HCT116 (cell line): ENCODE results near the gene SH3GL1. TPM values are rescaled to one million over a fixed set of nuclear protein-coding genes. Genes with fewer than 3 reads are reported as not detected.

ENCODE experiments used
- ATAC-seq: fragments of 200-7000 bp; cut with Tn5 transposase; 2 replicates; pipeline ENCODE4 v1.9.1; 2020; ENCODE audit warnings: mild to moderate bottlenecking, moderate library complexity
- BruUV-seq: library from RNA; stranded (reverse); fragments of 400-500 nt; replicated peaks from 2 replicates; lab custom pipeline; 2021; lab: Mats Ljungman, UMichigan
- CTCF ChIA-PET: fragments of 300-600 bp; sonication (Branson Sonifier 250); formaldehyde crosslinking; loops from one replicate; lab custom pipeline; 2021; ENCODE audit warnings: antibody characterized with exemption; lab: Charles Lee
- POLR2A ChIA-PET: fragments of 300-600, 350-600 bp; sonication (Branson Sonifier 250); formaldehyde crosslinking; loops from one replicate; lab custom pipeline; 2021; ENCODE audit warnings: antibody characterized with exemption; lab: Charles Lee
- RAD21 ChIA-PET, 2 experiments: fragments of 300-600 bp; sonication (Branson Sonifier 250); formaldehyde crosslinking; loops; one replicate each; lab custom pipeline; 2023; ENCODE audit warnings: low total read pairs in 2 of 2; ENCODE audit not compliant: uncharacterized antibody in 2 of 2, unreplicated experiment in 2 of 2, low non-redundant PET in 1 of 2; lab: Charles Lee
- DNase-seq: peaks from one replicate; pipeline ENCODE4 v3.0.0-alpha.2; 2010; ENCODE audit warnings: low read depth, low spot score
- H2AFZ ChIP-seq: fragments of 200-600 bp; shearing (Covaris generic), sonication (generic); 2 replicates; pipeline ENCODE4 v1.6.1; 2017; ENCODE audit warnings: low read depth, mixed run types, mixed read lengths, antibody characterized with exemption, low read length; ENCODE audit not compliant: poor library complexity, severe bottlenecking
- H3K27ac ChIP-seq: 2 replicates; pipeline ENCODE4 v1.5.1; 2012; ENCODE audit warnings: low read depth, low read length
- H3K27me3 ChIP-seq: fragments of 200-600 bp; sonication (generic); 2 replicates; pipeline ENCODE4 v1.6.1; 2016; ENCODE audit warnings: mixed run types, low read length, mixed read lengths; ENCODE audit not compliant: insufficient read depth
- H3K36me3 ChIP-seq, 2 experiments: fragments of 200-500 bp in 1 of 2; fragments of 200-600 bp in 1 of 2; sonication (Bioruptor generic) in 1 of 2; sonication (generic) in 1 of 2; 2 replicates each; pipeline versions ENCODE4 v1.5.1 to v1.6.1; 2014 to 2016; ENCODE audit warnings: low read length in 2 of 2, inconsistent platforms in 1 of 2, mixed read lengths in 1 of 2, mixed run types in 1 of 2; ENCODE audit not compliant: insufficient read depth in 2 of 2, control insufficient read depth in 1 of 2
- H3K4me1 ChIP-seq, 2 experiments: fragments of 200-600 bp in 1 of 2; sonication (generic) in 1 of 2; 2 replicates each; pipeline versions ENCODE4 v1.5.1 to v1.6.1; 2012 to 2017; ENCODE audit warnings: low read length in 2 of 2, inconsistent platforms in 1 of 2, mild to moderate bottlenecking in 1 of 2, mixed read lengths in 1 of 2, mixed run types in 1 of 2, moderate library complexity in 1 of 2; ENCODE audit not compliant: insufficient read depth in 2 of 2, control insufficient read depth in 1 of 2
- H3K4me2 ChIP-seq: fragments of 200-600 bp; sonication (generic); 2 replicates; pipeline ENCODE4 v1.6.1; 2017; ENCODE audit warnings: mixed run types, low read length, mixed read lengths
- H3K4me3 ChIP-seq, 2 experiments: fragments of 200-600 bp in 1 of 2; sonication (generic) in 1 of 2; replicated peaks in 1 of 2; 2 replicates each; pipeline ENCODE4 v1.5.1; 2011 to 2016; ENCODE audit warnings: low read length in 2 of 2, control low read depth in 1 of 2, low read depth in 1 of 2, mild to moderate bottlenecking in 1 of 2, mixed read lengths in 1 of 2, mixed run types in 1 of 2
- H3K79me2 ChIP-seq: fragments of 200-600 bp; sonication (generic); 2 replicates; pipeline ENCODE4 v1.6.1; 2017; ENCODE audit warnings: mild to moderate bottlenecking, mixed run types, low read length, moderate library complexity, mixed read lengths; ENCODE audit not compliant: insufficient read depth
- H3K9ac ChIP-seq: fragments of 200-600 bp; sonication (generic); 2 replicates; pipeline ENCODE4 v1.6.1; 2016; ENCODE audit warnings: low read length, mixed read lengths
- H3K9me2 ChIP-seq: fragments of 200-600 bp; sonication (generic), shearing (Covaris generic); 2 replicates; pipeline ENCODE4 v1.6.1; 2017; ENCODE audit warnings: mixed run types, mild to moderate bottlenecking, moderate library complexity; ENCODE audit not compliant: insufficient read depth
- H3K9me3 ChIP-seq, 2 experiments: fragments of 200-500 bp in 1 of 2; fragments of 200-600 bp in 1 of 2; sonication (Bioruptor generic) in 1 of 2; sonication (generic) in 1 of 2; 2 replicates each; pipeline ENCODE4 v1.6.1; 2014 to 2017; ENCODE audit warnings: low read length in 2 of 2, mixed read lengths in 2 of 2, inconsistent platforms in 1 of 2, low read depth in 1 of 2, mild to moderate bottlenecking in 1 of 2, mixed run types in 1 of 2, moderate library complexity in 1 of 2; ENCODE audit not compliant: control insufficient read depth in 1 of 2, insufficient read depth in 1 of 2
- H4K20me1 ChIP-seq: fragments of 200-600 bp; sonication (generic), shearing (Covaris generic); 2 replicates; pipeline ENCODE4 v1.6.1; 2017; ENCODE audit warnings: mixed run types, mild to moderate bottlenecking, moderate library complexity; ENCODE audit not compliant: insufficient read depth
- CBX3 ChIP-seq: IDR thresholded peaks from 2 replicates; pipeline ENCODE4 v1.6.1; 2012; ENCODE audit warnings: low read depth
- CEBPB ChIP-seq: IDR thresholded peaks from 2 replicates; pipeline ENCODE4 v1.6.1; 2012; ENCODE audit warnings: low read depth
- ELF1 ChIP-seq: IDR thresholded peaks from 2 replicates; pipeline ENCODE4 v1.6.1; 2012; ENCODE audit warnings: low read depth, borderline replicate concordance
- FOSL1 ChIP-seq: IDR thresholded peaks from 2 replicates; pipeline ENCODE4 v1.6.1; 2012; ENCODE audit warnings: low read depth
- JUND ChIP-seq: IDR thresholded peaks from 2 replicates; pipeline ENCODE4 v1.6.1; 2012
- POLR2AphosphoS5 ChIP-seq: IDR thresholded peaks from 2 replicates; pipeline ENCODE4 v1.6.1; 2011; ENCODE audit warnings: mild to moderate bottlenecking, low read depth, low read length, moderate library complexity
- RAD21 ChIP-seq: IDR thresholded peaks from 2 replicates; pipeline ENCODE4 v1.6.1; 2012; ENCODE audit warnings: low read depth, mild to moderate bottlenecking
- SIN3A ChIP-seq: IDR thresholded peaks from 2 replicates; pipeline ENCODE4 v1.6.1; 2012; ENCODE audit warnings: low read depth
- SP1 ChIP-seq: IDR thresholded peaks from 2 replicates; pipeline ENCODE4 v1.6.1; 2012; ENCODE audit warnings: low read depth
- SRF ChIP-seq: IDR thresholded peaks from 2 replicates; pipeline ENCODE4 v1.6.1; 2012; ENCODE audit warnings: low read depth
- ZFX ChIP-seq: fragments of 450-650 bp; IDR thresholded peaks from 2 replicates; pipeline ENCODE4 v1.6.1; 2017
- intact Hi-C: fragments of 100-400 bp; cut with micrococcal nuclease; formaldehyde crosslinking; loops from 2 replicates; pipeline ENCODE4 v1.10.0; 2022
- total RNA-seq: library from RNA; stranded (reverse); gene quantifications from one replicate; pipeline ENCODE4 v1.2.1, GENCODE V29; 2021; ENCODE audit not compliant: unreplicated experiment
- TF ChIP-seq, protein P1 (sequence below): IDR thresholded peaks from 2 replicates; pipeline ENCODE4 v1.6.1; 2012
- TF ChIP-seq, protein P2 (sequence below): IDR thresholded peaks from 2 replicates; pipeline ENCODE4 v1.6.1; 2012

Gene SH3GL1
- total RNA-seq, 1 experiment from 2014 or later, result 86.0 TPM

DNA sequence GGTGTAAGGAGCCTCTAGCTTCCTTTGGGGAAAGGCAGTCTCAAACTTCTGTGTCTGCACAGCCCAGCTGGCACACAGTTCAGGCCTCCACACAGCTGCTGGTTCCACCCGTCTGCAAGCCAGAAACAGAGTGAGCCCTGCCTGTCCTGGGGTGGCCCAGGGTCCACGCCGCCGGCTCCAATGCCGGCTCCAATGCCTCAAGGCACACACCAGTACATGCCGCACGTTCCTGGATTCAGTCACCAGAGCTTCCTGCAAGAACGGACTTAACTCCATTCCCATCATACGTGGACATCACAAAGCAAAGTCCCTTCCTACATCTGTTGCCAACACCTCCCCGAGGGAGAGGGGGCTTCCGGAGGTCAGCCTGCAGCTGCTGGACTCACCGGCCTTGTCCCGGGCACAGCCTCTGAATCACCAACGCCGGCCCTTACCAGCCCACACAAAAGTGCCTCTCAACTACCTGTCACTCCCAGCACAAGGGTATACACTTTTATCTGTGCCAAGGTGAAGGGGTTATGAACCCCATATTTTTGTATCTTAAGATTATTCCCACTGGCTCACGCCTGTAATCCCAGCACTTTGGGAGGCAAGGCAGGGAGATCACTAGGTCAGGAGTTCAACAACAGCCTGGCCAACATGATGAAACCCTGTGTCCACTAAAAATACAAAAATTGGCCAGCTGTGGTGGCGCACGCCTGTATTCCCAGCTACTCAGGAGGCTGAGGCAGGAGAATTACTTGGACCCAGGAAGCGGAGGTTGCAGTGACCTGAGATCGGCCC, 8.5 kb downstream of the SH3GL1 start:
- H3K9me2 ChIP-seq, result no peaks in the 10 kb centered on the region
- no peaks in the 10 kb centered on the region for H3K27me3 ChIP-seq
- H3K36me3 ChIP-seq, result peaks cover 7 to 19% of the 10 kb centered on the region in 2 experiments; a peak in 2 of 4 replicates
- H2AFZ ChIP-seq, result no peak overlapping the region
- ATAC-seq (no peak), DNase-seq (no peak)
- intact Hi-C loops, result no loop called here
- H3K4me3 ChIP-seq, result no peak overlapping the region
- no peak overlapping the region for H3K4me2 ChIP-seq
- H3K9ac ChIP-seq, result no peak overlapping the region
- no peaks in the 10 kb centered on the region for H4K20me1 ChIP-seq
- ChIA-PET CTCF (interaction anchor here (0.6 kb wide), 1 partner anchor 8 kb away, joined by 3 read pairs; the partner anchor contains the start of gene SH3GL1), POLR2A (no interaction called here), RAD21 (no interaction called here)
- H3K79me2 ChIP-seq, result peaks cover 97% of the 10 kb centered on the region
- H3K27ac ChIP-seq, result no peak overlapping the region
- H3K9me3 ChIP-seq, result no peaks in the 10 kb centered on the region
- no TSS peak for BruUV-seq
- TF ChIP-seq FOSL1 (no peak), SIN3A (no peak), ZFX (no peak), JUND (no peak), SP1 (no peak), SRF (no peak), CEBPB (no peak), CBX3 (no peak), ELF1 (no peak)
- TF ChIP-seq, protein P1, sequence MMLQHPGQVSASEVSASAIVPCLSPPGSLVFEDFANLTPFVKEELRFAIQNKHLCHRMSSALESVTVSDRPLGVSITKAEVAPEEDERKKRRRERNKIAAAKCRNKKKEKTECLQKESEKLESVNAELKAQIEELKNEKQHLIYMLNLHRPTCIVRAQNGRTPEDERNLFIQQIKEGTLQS, result no peak
- TF ChIP-seq, protein P2, sequence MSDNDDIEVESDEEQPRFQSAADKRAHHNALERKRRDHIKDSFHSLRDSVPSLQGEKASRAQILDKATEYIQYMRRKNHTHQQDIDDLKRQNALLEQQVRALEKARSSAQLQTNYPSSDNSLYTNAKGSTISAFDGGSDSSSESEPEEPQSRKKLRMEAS, result no peak
- H3K4me1 ChIP-seq, result no peaks in the 10 kb centered on the region

GRCh38 chr19:4391306-4391693, 9.0 kb downstream of the SH3GL1 start:
- BruUV-seq, result no TSS peak
- Histone ChIP-seq H3K79me2 (peaks cover 96% of the 10 kb centered on the region), H3K4me2 (no peak overlapping the region), H3K4me1 (no peaks in the 10 kb centered on the region), H4K20me1 (no peaks in the 10 kb centered on the region), H3K27ac (no peak overlapping the region), H3K4me3 (no peak overlapping the region), H3K9me2 (no peaks in the 10 kb centered on the region), H3K9ac (no peak overlapping the region), H3K36me3 (peaks cover 4 to 13% of the 10 kb centered on the region in 2 experiments; a peak in 2 of 4 replicates), H3K9me3 (no peaks in the 10 kb centered on the region), H3K27me3 (no peaks in the 10 kb centered on the region), H2AFZ (no peak overlapping the region)
- DNase-seq (no peak), ATAC-seq (no peak)
- RAD21 ChIA-PET, result no interaction called here
- TF ChIP-seq RAD21 (no peak), SIN3A (no peak), POLR2AphosphoS5 (no peak)
- intact Hi-C loops, result no loop called here
- POLR2A ChIA-PET, result no interaction called here
- CTCF ChIA-PET, result interaction anchor here (0.6 kb wide), 1 partner anchor 9 kb away, joined by 3 read pairs; the partner anchor contains the start of gene SH3GL1
